ENCODE measurements around the gene EVI5. TPM values are rescaled to one million over a fixed set of nuclear protein-coding genes. Genes with fewer than 3 reads are reported as not detected.
A peak's percentile ranks its signal among the peaks of the same experiment; 100 is the strongest.
"Not testable (repeated sequence)": the region's sequence is repeated elsewhere in the genome, so short reads cannot be mapped to it uniquely, and the experiment has no call there.

The EVI5 gene
- total RNA-seq, 2 donors from 2014 or later, result 7.9 to 18.9 TPM

DNA sequence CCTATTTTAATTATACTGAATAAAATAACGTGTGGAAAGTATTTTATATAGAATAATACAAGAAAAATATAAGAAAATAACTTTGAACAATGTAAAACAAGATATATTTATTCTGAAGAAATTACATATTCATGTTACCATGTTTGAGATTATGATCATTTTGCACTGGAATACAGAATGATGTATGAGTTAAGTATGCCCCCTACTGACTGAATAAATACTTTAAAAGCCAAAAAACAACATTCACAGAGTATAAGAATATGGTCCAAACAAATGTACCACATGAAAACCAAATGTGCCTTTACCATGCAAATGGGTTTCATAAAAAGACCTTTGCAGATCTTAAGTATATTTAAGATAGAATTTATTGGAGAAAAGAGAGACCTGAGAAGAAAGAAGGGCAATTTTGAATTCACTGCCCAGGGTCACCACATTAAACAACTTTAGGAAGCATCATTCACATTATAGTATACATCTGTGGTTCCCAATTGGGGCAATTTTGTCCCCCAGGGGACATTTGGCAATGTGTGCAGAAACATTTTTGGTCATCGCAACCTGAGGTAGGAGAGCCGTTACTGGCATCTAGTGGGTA lies 161.6 kb downstream of the EVI5 start:
- ATAC-seq, result no peak
- 74 to 77% methylated on average over 3 of the region's 3 CpGs for WGBS, 2 donors
- intact Hi-C loops (cut with DNase I), result no loop called here
- H3K4me1 ChIP-seq, result no peaks in the 10 kb centered on the region
- H3K4me3 ChIP-seq, result no peak overlapping the region
- no peak overlapping the region for H3K27ac ChIP-seq
- H3K36me3 ChIP-seq (replicated peaks in 1 of 2; ENCODE audit: insufficient read depth in 1 of 2, low read depth in 2 of 2), result peaks cover 0 to under 1% of the 10 kb centered on the region in 2 donors
- TF ChIP-seq CTCF (IDR thresholded peaks at IDR 0.05) (peak in 6 of 7 experiments; percentile 9 to 52 (median 43)), POLR2A (IDR thresholded peaks at IDR 0.05) (no peak)
- H3K9me3 ChIP-seq, result no peaks in the 10 kb centered on the region
- DNase-seq, result no peak
- no peaks in the 10 kb centered on the region for H3K27me3 ChIP-seq

DNA sequence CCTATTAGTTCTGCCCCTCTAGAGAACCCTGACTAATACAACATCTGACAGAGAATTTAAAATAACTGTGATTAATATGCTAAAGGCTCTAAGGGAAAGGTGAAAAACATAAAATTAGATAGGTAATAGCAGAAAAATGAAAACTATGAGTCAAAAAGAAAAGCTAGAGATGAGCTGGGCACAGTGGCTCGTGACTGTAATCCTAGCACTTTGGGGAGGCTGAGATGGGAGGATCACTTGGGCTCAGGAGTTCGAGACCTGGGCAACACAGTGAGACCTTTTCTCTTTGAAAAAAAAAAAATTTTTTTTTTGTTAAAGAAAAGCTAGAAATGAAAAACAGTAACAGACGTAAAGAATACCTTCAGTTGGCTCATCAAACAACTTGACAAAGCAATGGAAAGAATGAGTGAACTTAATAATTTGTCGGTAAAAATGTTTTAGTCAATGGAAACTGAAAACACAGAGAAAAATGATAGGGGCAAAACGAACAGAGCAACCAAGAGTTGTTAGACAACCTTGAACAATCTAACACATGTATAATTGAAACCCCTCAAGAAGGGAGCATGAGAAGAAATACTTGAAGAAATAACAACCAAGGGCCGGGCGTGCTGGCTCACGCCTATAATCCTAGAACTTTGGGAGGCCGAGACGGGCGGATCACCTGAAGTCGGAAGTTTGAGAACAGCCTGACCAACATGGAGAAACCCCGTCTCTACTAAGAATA lies 165.3 kb downstream of the EVI5 start:
- ATAC-seq, result no peak

DNA sequence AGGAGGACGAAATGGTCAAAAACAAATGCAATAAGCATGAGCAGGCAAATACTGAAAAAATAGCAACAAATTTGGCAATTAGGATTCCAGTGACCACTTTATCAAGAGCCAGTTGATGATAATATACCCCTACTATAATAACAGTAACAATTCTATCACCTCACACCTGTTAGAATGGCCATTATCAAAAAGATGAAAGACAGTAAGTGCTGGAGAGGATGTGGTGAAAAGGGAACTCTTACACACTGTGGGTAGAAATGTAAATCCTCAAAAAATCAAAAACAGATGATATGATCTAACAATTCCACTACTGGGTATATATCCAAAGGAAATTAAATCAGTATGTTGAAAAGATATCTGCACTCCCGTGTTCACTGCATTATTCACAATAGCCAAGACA lies 183.9 kb downstream of the EVI5 start:
- Histone ChIP-seq H3K4me1 (no peaks in the 10 kb centered on the region), H3K27ac (no peak overlapping the region), H3K9me3 (no peaks in the 10 kb centered on the region), H3K27me3 (no peaks in the 10 kb centered on the region), H3K4me3 (no peak overlapping the region), H3K36me3 (replicated peaks in 1 of 2; ENCODE audit: insufficient read depth in 1 of 2, low read depth in 2 of 2) (peaks cover 0 to 4% of the 10 kb centered on the region in 2 donors)
- TF ChIP-seq POLR2A (IDR thresholded peaks at IDR 0.05) (no peak), CTCF (IDR thresholded peaks at IDR 0.05) (no peak)
- ATAC-seq (no peak), DNase-seq (no peak)
- intact Hi-C loops (cut with DNase I), result no loop called here
- 88 to 93% methylated on average over 2 of the region's 2 CpGs for WGBS, 2 donors

More for the DNA sequence above, 165.3 kb downstream of the EVI5 start:
- H3K27ac ChIP-seq, result no peak overlapping the region
- no peaks in the 10 kb centered on the region for H3K27me3 ChIP-seq
- intact Hi-C loops (cut with DNase I), result no loop called here
- H3K9me3 ChIP-seq, result no peaks in the 10 kb centered on the region
- H3K36me3 ChIP-seq (replicated peaks in 1 of 2; ENCODE audit: insufficient read depth in 1 of 2, low read depth in 2 of 2), result peaks cover 0 to 3% of the 10 kb centered on the region in 2 donors
- no peak overlapping the region for H3K4me3 ChIP-seq
- no peak for DNase-seq
- no peaks in the 10 kb centered on the region for H3K4me1 ChIP-seq
- no peak for TF ChIP-seq POLR2A (IDR thresholded peaks at IDR 0.05)
- no peak for TF ChIP-seq CTCF (IDR thresholded peaks at IDR 0.05)
- WGBS, 2 donors, result 91 to 96% methylated on average over 12 of the region's 13 CpGs

- no peaks in the 10 kb centered on the region for H3K27me3 ChIP-seq
- TF ChIP-seq POLR2A (IDR thresholded peaks at IDR 0.05) (no peak), CTCF (IDR thresholded peaks at IDR 0.05) (peak in 6 of 7 experiments; percentile 15 to 47 (median 31))
- H3K36me3 ChIP-seq (replicated peaks in 1 of 2; ENCODE audit: insufficient read depth in 1 of 2, low read depth in 2 of 2), result no peaks in the 10 kb centered on the region
- ATAC-seq (no peak), DNase-seq (no peak)
- H3K9me3 ChIP-seq, result no peaks in the 10 kb centered on the region
- no peak overlapping the region for H3K27ac ChIP-seq
- no peaks in the 10 kb centered on the region for H3K4me1 ChIP-seq
- intact Hi-C loops (cut with DNase I), result no loop called here
- WGBS, 2 donors, result 27 to 38% methylated on average over 2 of the region's 2 CpGs
- H3K4me3 ChIP-seq, result no peak overlapping the region
Observed at GRCh38 chr1:92599184-92599583, 185.7 kb downstream of the EVI5 start.

DNA sequence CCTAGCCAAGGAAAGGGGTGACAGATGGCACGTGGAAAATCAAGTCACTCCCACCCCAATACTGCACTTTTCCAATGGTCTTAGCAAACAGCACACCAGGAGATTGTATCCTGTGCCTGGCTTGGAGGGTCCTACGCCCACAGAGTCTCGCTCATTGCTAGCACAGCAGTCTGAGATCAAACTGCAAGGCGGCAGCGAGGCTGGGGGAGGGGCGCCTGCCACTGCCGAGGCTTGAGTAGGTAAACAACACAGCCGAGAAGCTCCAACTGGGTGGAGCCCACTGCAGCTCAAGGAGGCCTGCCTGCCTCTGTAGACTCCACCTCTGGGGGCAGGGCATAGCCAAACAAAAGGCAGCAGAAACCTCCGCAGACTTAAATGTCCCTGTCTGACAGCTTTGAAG lies 195.5 kb downstream of the EVI5 start:
- intact Hi-C loops (cut with DNase I); H3K27ac ChIP-seq; H3K36me3 ChIP-seq (replicated peaks in 1 of 2; ENCODE audit: insufficient read depth in 1 of 2, low read depth in 2 of 2); H3K9me3 ChIP-seq; H3K4me1 ChIP-seq; H3K27me3 ChIP-seq; H3K4me3 ChIP-seq; ATAC-seq; DNase-seq: not testable (repeated sequence)
- 67 to 86% methylated on average over 3 to 9 of the region's 9 CpGs for WGBS, 2 donors

Data from body of pancreas (tissue), 4 donors.